ENCODE data around the gene EPHB1.

EPHB1 gene

DNA sequence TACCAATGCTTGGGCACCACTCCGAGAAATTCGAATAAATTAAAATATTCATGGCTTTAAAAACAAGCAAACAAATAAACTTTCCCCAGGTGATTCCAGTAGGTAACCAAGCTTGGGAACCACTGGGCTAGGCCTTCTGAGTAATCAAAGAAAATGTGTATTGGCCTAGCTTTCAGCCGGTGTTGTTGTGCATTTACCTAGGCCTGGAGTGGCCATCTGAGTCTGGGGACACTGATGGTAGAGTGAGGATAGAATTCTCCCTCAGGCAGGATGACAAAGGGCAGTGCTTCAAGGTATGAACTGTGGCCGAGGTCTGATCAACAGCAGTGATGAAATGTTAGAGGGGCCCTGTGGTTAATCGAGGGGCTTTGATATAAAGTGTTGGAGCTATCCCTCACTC lies 440.5 kb downstream of the EPHB1 start:
- in situ Hi-C loops (cut with HindIII; ENCODE audit: low pct_unique_long_range_greater_than_20kb, low sequenced_read_pairs), result no loop called here
- DNase-seq (ENCODE audit: low read depth in 1 of 2, low spot score in 1 of 2), result no peak
- TF ChIP-seq JUND (IDR thresholded peaks at IDR 0.05; ENCODE audit: low read depth), result no peak

GRCh38 chr3:135237371-135238143 lies 442.5 kb downstream of the EPHB1 start:
- in situ Hi-C loops (cut with HindIII; ENCODE audit: low pct_unique_long_range_greater_than_20kb, low sequenced_read_pairs), result no loop called here

DNA sequence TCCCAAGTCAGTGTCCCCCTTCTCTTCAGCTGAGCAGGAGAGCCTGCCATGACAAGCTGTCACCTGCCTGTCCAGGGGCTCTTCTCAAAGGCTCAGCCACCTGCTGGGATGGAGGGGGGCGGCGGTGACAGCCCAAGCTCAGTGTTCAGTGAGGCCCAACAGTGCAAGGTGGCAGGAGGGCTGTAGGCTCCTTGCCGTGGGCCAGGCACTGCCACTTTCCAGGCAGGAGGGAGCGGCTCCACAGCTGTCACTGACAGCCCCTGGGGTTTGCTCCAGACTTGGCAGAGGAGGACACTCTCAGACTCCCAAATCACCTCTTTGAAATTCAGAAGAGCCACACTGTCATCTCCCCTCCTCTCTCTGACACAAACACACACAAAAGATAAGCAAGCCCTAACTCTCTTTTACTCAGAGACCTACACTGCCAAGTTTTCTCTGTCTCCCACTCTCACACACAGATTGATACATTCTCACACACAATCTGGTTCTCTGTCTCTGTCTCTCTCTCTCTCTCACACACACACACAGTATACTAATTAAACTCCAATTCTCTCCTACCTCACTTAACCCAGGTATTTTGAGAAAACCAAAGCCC lies 443.3 kb downstream of the EPHB1 start:
- no peak for DNase-seq (ENCODE audit: low read depth in 1 of 2, low spot score in 1 of 2)
- in situ Hi-C loops (cut with HindIII; ENCODE audit: low pct_unique_long_range_greater_than_20kb, low sequenced_read_pairs), result no loop called here
- no peak for TF ChIP-seq JUND (IDR thresholded peaks at IDR 0.05; ENCODE audit: low read depth)

More at GRCh38 chr3:135237371-135238143, 442.5 kb downstream of the EPHB1 start:
- TF ChIP-seq JUND (IDR thresholded peaks at IDR 0.05; ENCODE audit: low read depth), result no peak
- no peak for DNase-seq (ENCODE audit: low read depth in 1 of 2, low spot score in 1 of 2)

DNA sequence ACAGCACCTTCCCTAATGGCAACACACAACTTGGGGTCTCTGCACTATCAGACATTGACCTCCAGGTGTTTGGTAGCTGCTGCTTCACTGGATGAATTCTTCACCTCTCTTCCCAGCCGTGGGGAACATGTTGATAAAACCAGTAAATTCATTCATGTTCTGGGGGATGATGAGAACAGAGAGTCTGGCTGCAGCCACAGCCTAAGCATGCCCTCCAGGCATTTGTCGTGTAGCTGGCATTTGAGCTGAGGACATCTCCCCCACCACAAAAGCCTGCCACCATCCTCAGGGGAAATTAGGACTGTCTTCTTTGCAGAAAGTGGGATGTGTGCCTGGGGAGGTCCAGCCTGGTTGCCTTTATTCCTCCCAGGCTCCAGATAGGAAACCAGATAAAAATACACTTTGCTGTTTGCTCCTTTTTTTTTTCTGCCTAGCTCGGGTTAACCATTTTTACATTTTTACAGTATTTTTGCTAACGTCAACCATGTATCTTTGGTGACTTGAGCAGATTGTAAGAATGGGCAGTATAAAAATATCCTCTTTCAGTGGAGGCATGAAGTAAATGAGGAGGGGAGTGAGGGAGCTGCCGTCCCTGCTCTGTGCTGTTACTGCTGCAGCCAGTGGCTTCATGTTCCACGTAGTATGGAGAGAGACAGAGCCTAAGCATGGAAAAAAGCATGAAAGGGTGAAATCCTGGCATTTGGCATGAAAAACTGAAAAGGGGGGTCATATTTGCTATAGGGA lies 444.0 kb downstream of the EPHB1 start:
- in situ Hi-C loops (cut with HindIII; ENCODE audit: low pct_unique_long_range_greater_than_20kb, low sequenced_read_pairs), result no loop called here
- no peak for TF ChIP-seq JUND (IDR thresholded peaks at IDR 0.05; ENCODE audit: low read depth)
- no peak for DNase-seq (ENCODE audit: low read depth in 1 of 2, low spot score in 1 of 2)

GRCh38 chr3:135239615-135239884 lies 444.5 kb downstream of the EPHB1 start:
- in situ Hi-C loops (cut with HindIII; ENCODE audit: low pct_unique_long_range_greater_than_20kb, low sequenced_read_pairs), result no loop called here
- no peak for DNase-seq (ENCODE audit: low read depth in 1 of 2, low spot score in 1 of 2)

GRCh38 chr3:135240426-135240825 lies 445.4 kb downstream of the EPHB1 start:
- no peak for TF ChIP-seq JUND (IDR thresholded peaks at IDR 0.05; ENCODE audit: low read depth)
- in situ Hi-C loops (cut with HindIII; ENCODE audit: low pct_unique_long_range_greater_than_20kb, low sequenced_read_pairs), result no loop called here
- no peak for DNase-seq (ENCODE audit: low read depth in 1 of 2, low spot score in 1 of 2)

More at GRCh38 chr3:135239615-135239884, 444.5 kb downstream of the EPHB1 start:
- no peak for TF ChIP-seq JUND (IDR thresholded peaks at IDR 0.05; ENCODE audit: low read depth)

GRCh38 chr3:135242285-135242684 lies 447.2 kb downstream of the EPHB1 start:
- no peak for TF ChIP-seq JUND (IDR thresholded peaks at IDR 0.05; ENCODE audit: low read depth)
- in situ Hi-C loops (cut with HindIII; ENCODE audit: low pct_unique_long_range_greater_than_20kb, low sequenced_read_pairs), result no loop called here
- no peak for DNase-seq (ENCODE audit: low read depth in 1 of 2, low spot score in 1 of 2)

- in situ Hi-C loops (cut with HindIII; ENCODE audit: low pct_unique_long_range_greater_than_20kb, low sequenced_read_pairs), result no loop called here
- DNase-seq (ENCODE audit: low read depth in 1 of 2, low spot score in 1 of 2), result no peak
- no peak for TF ChIP-seq JUND (IDR thresholded peaks at IDR 0.05; ENCODE audit: low read depth)
These were observed 448.6 kb downstream of the EPHB1 start for GRCh38 chr3:135243616-135244015.

DNA sequence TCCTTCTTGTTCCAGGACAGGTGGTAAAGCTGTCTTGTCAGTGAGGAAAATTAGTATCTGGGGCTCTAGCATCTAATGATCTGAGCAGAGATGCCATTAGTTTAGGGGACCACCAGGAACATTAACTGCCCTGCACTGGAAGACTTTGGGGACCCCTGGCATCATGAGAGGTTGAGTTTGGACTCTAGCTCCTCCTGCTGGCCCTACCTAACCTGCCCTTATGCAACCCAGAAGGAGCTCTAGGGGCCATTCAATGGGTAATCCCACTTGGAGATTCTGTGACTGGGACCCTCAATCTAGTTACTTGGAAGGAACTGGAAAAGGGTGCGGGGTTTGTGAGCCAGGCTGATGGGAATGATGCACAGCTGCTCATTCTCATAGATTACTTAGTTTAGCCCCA lies 451.0 kb downstream of the EPHB1 start:
- DNase-seq (ENCODE audit: low read depth in 1 of 2, low spot score in 1 of 2), result no peak
- no peak for TF ChIP-seq JUND (IDR thresholded peaks at IDR 0.05; ENCODE audit: low read depth)
- in situ Hi-C loops (cut with HindIII; ENCODE audit: low pct_unique_long_range_greater_than_20kb, low sequenced_read_pairs), result no loop called here

- TF ChIP-seq JUND (IDR thresholded peaks at IDR 0.05; ENCODE audit: low read depth), result no peak
- in situ Hi-C loops (cut with HindIII; ENCODE audit: low pct_unique_long_range_greater_than_20kb, low sequenced_read_pairs), result no loop called here
- DNase-seq (ENCODE audit: low read depth in 1 of 2, low spot score in 1 of 2), result no peak
These were observed 453.2 kb downstream of the EPHB1 start for GRCh38 chr3:135248213-135248612.

DNA sequence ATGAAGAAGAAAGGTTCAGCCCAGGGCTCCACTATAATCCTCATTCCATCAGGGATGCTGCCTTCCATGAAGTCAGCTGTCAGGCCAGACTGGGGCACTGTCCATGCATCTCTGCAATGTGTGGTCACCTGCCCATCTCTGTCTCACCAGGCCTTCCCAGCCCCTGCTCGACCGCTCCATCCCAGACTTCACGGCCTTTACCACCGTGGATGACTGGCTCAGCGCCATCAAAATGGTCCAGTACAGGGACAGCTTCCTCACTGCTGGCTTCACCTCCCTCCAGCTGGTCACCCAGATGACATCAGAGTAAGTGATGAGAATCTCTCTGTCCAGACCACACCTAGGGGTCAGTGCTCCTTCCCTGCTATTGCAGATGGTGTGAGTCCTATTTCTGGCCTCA lies 454.1 kb downstream of the EPHB1 start:
- in situ Hi-C loops (cut with HindIII; ENCODE audit: low pct_unique_long_range_greater_than_20kb, low sequenced_read_pairs), result no loop called here
- DNase-seq (ENCODE audit: low read depth in 1 of 2, low spot score in 1 of 2), result no peak
- TF ChIP-seq JUND (IDR thresholded peaks at IDR 0.05; ENCODE audit: low read depth), result no peak

DNA sequence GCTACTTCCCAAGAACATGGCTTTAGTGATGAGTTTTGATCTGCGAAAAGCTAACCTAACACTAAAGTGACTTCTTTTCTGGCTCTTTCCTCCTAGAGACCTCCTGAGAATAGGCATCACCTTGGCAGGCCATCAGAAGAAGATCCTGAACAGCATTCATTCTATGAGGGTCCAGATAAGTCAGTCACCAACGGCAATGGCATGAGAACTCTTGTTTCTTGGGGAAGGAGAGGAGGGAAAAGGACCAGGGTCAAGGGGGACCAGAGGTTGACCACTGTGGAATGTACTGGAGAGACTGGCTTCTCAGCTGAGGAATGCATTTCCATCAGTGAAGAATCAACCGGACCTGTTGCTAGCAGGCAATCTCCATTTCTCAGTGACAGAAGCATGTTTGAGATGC lies 463.9 kb downstream of the EPHB1 start:
- in situ Hi-C loops (cut with HindIII; ENCODE audit: low pct_unique_long_range_greater_than_20kb, low sequenced_read_pairs), result no loop called here
- DNase-seq (ENCODE audit: low read depth in 1 of 2, low spot score in 1 of 2), result no peak
- no peak for TF ChIP-seq JUND (IDR thresholded peaks at IDR 0.05; ENCODE audit: low read depth)

DNA sequence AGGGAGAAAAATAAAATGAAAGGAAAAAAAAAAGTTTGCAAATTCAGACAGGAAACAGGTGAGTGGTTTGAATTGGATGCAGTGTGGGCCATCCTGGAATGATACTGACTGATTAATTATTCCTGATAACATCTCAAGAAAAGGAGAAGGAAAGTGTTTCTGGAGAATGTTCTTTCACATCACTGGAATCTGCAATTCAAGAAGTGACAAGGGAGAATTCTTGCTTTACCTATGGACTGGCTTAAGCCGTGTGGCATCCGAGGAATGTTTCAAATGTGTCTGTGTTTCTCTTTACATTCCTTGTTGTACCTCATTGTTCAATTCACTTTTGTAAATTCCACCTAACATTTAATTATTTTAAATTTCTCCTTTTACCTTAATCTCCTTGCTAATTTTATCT lies 465.0 kb downstream of the EPHB1 start:
- no peak for TF ChIP-seq JUND (IDR thresholded peaks at IDR 0.05; ENCODE audit: low read depth)
- DNase-seq (ENCODE audit: low read depth in 1 of 2, low spot score in 1 of 2), result no peak
- in situ Hi-C loops (cut with HindIII; ENCODE audit: low pct_unique_long_range_greater_than_20kb, low sequenced_read_pairs), result no loop called here
